HepG2 (cell line): ENCODE results near the gene CLP1. TPM values are rescaled to one million over a fixed set of nuclear protein-coding genes. Genes with fewer than 3 reads are reported as not detected.
A peak's percentile ranks its signal among the peaks of the same experiment; 100 is the strongest.

Source experiments
- BORCS8-MEF2B ChIP-seq: sonication (generic); formaldehyde crosslinking; IDR thresholded peaks from 2 replicates; pipeline ENCODE4 v1.8.0; 2022; ENCODE audit warnings: mild to moderate bottlenecking, missing genetic modification reagents
- ETV6 ChIP-seq: sonication (generic); formaldehyde crosslinking; conservative IDR thresholded peaks from 2 replicates; pipeline ENCODE4 v1.4.0; 2020; ENCODE audit warnings: missing genetic modification reagents
- HIVEP1 ChIP-seq: sonication (generic); formaldehyde crosslinking; IDR thresholded peaks from 2 replicates; pipeline ENCODE4 v1.4.0; 2020; ENCODE audit warnings: mild to moderate bottlenecking, missing genetic modification reagents
- JUND ChIP-seq: sonication (generic); formaldehyde crosslinking; IDR thresholded peaks from 2 replicates; pipeline ENCODE4 v1.8.0; 2022; ENCODE audit warnings: mild to moderate bottlenecking, missing genetic modification reagents
- KAT8 ChIP-seq: IDR thresholded peaks from 2 replicates; pipeline ENCODE4 v1.6.1; 2016; ENCODE audit warnings: missing genetic modification reagents, missing compliant biosample characterization
- MBD4 ChIP-seq: IDR thresholded peaks from 2 replicates; pipeline ENCODE4 v1.6.1; 2012; ENCODE audit warnings: low read length, inconsistent platforms, borderline replicate concordance
- MED1 ChIP-seq: sonication (generic); formaldehyde crosslinking; IDR thresholded peaks from 2 replicates; pipeline ENCODE4 v1.4.0; 2020; ENCODE audit warnings: missing genetic modification reagents
- MZF1 ChIP-seq: sonication (generic); formaldehyde crosslinking; IDR thresholded peaks from 2 replicates; pipeline ENCODE4 v1.8.1; 2023; ENCODE audit warnings: mild to moderate bottlenecking, missing genetic modification reagents, borderline replicate concordance
- NFE2L1 ChIP-seq: sonication (generic); formaldehyde crosslinking; IDR thresholded peaks from 2 replicates; pipeline ENCODE4 v1.4.0; 2020; ENCODE audit warnings: missing genetic modification reagents, mild to moderate bottlenecking, borderline replicate concordance
- NFYB ChIP-seq: sonication (generic); formaldehyde crosslinking; IDR thresholded peaks from 2 replicates; pipeline ENCODE4 v1.4.0; 2020; ENCODE audit warnings: missing genetic modification reagents
- NR2F6 ChIP-seq, 2 experiments: IDR thresholded peaks; 2 replicates each; pipeline ENCODE4 v1.6.1; 2016; ENCODE audit warnings: antibody characterized with exemption in 1 of 2, mild to moderate bottlenecking in 1 of 2
- PHF20 ChIP-seq: sonication (generic); formaldehyde crosslinking; IDR thresholded peaks from 2 replicates; pipeline ENCODE4 v1.5.0; 2020; ENCODE audit warnings: mild to moderate bottlenecking, missing genetic modification reagents
- RFX1 ChIP-seq: fragments of 450-650 bp; IDR thresholded peaks from 2 replicates; pipeline ENCODE4 v1.6.1; 2017
- SNAI1 ChIP-seq: sonication (generic); formaldehyde crosslinking; IDR thresholded peaks from 2 replicates; pipeline ENCODE4 v1.5.0; 2020; ENCODE audit warnings: mild to moderate bottlenecking, missing genetic modification reagents, borderline replicate concordance
- SSRP1 ChIP-seq: IDR thresholded peaks from 2 replicates; pipeline ENCODE4 v1.6.1; 2016; ENCODE audit warnings: control low read depth
- SYNCRIP ChIP-seq: fragments of 200-400 bp; formaldehyde crosslinking; IDR thresholded peaks from 2 replicates; pipeline ENCODE4 v1.6.1; 2018; ENCODE audit warnings: mild to moderate bottlenecking, low read depth, low read length; ENCODE audit not compliant: insufficient read depth
- ZBTB8A ChIP-seq: sonication (generic); formaldehyde crosslinking; IDR thresholded peaks from 2 replicates; pipeline ENCODE4 v1.4.0; 2020; ENCODE audit warnings: mild to moderate bottlenecking, low read depth, missing genetic modification reagents, borderline replicate concordance
- ZEB1 ChIP-seq: IDR thresholded peaks from 2 replicates; pipeline ENCODE4 v1.6.1; 2012; ENCODE audit warnings: mild to moderate bottlenecking, low read depth, inconsistent platforms; ENCODE audit not compliant: insufficient replicate concordance
- ZNF136 ChIP-seq: sonication (generic); formaldehyde crosslinking; IDR thresholded peaks from 2 replicates; pipeline ENCODE4 v1.8.1; 2022; ENCODE audit warnings: low read depth, mild to moderate bottlenecking, moderate library complexity, missing genetic modification reagents
- ZNF335 ChIP-seq: sonication (generic); formaldehyde crosslinking; IDR thresholded peaks from 2 replicates; pipeline ENCODE4 v1.4.0; 2020; ENCODE audit warnings: missing genetic modification reagents
- ZNF496 ChIP-seq: sonication (generic); formaldehyde crosslinking; IDR thresholded peaks from 2 replicates; pipeline ENCODE4 v1.8.1; 2023; ENCODE audit warnings: mild to moderate bottlenecking, moderate library complexity, missing genetic modification reagents; ENCODE audit not compliant: insufficient replicate concordance
- ZNF530 ChIP-seq: sonication (generic); formaldehyde crosslinking; IDR thresholded peaks from 2 replicates; pipeline ENCODE4 v1.5.0; 2020; ENCODE audit warnings: low read depth, mild to moderate bottlenecking, missing genetic modification reagents
- ZNF550 ChIP-seq: sonication (generic); formaldehyde crosslinking; IDR thresholded peaks from 2 replicates; pipeline ENCODE4 v1.4.0; 2020; ENCODE audit warnings: mild to moderate bottlenecking, missing genetic modification reagents, borderline replicate concordance
- ZNF564 ChIP-seq: sonication (generic); formaldehyde crosslinking; IDR thresholded peaks from 2 replicates; pipeline ENCODE4 v1.8.1; 2023; ENCODE audit warnings: mild to moderate bottlenecking, missing genetic modification reagents
- polyA plus RNA-seq, 8 experiments: library from polyadenylated mRNA; depleted of rRNA in 3 of 8; stranded (reverse) in 7 of 8; unstranded in 1 of 8; fragments of >200 nt; fragmentation: Illumina TruSeq in 4 of 8; extraction: Trizol in 4 of 8; gene quantifications; 2 replicates each; pipeline versions ENCODE4 v1.2.1 to v1.2.3, GENCODE V29; 2011 to 2016; ENCODE audit warnings: low read depth in 4 of 8, missing spikeins in 1 of 8, mixed read lengths in 1 of 8; ENCODE audit not compliant: insufficient read depth in 1 of 8
- total RNA-seq, 5 experiments: library from RNA; depleted of rRNA; stranded (reverse); fragments of >200 nt; fragmentation: Illumina TruSeq; extraction: Trizol; gene quantifications; 2 replicates each; pipeline ENCODE4 v1.2.3, GENCODE V29; 2016; ENCODE audit warnings: low read depth in 1 of 5
- TF ChIP-seq, protein P1 (sequence below): sonication (generic); formaldehyde crosslinking; IDR thresholded peaks from 2 replicates; pipeline ENCODE4 v1.4.0; 2020; ENCODE audit warnings: missing genetic modification reagents
- TF ChIP-seq, protein P2 (sequence below), 2 experiments: sonication (generic) in 1 of 2; formaldehyde crosslinking in 1 of 2; IDR thresholded peaks; 2 replicates each; pipeline versions ENCODE4 v1.4.0 to v1.6.1; 2016 to 2020; ENCODE audit warnings: borderline replicate concordance in 1 of 2, low read depth in 1 of 2, mild to moderate bottlenecking in 1 of 2, missing genetic modification reagents in 1 of 2

CLP1 gene
- total and polyA plus RNA-seq, 2 of the 13 experiments (the other 11 are each of a cell fraction or from before 2014, with no cell fraction given), result 14.6 to 24.8 TPM

DNA sequence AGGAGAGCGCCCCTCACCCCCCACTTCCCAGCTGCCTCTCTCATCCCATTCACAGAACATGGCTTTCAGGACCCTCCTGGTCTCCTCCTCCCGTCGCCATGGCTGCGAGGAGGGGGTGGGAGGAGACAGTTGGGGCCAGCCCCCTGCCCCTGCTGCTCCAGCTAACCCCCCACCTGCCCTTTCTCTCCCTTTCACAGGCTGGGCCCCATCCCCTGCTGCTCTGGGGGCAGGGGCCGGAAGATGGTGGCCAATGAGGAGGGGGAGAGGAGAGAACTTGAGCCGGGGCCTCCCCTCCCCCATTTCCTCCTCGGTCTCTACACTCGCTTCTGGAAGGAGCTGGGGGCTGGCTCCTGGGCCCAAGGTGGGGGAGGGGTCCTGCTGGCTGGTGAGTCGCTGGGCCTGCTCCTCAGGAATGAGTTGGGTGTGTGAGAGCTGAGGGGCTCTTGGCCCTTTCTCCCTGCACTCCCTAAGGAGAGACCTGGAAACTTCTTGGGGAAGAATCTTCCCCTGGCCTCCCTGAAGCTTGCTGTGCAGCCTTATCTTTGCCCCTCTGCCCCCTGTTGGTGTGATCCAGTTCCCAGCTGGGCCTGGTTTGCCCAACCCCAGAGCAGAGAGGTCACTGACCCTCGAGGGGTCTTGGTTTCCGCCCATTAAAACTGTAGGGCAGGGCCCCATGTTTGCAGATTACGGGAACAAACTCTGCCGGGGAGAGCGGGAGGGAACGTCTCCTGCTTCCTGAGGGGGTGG lies 18.1 kb upstream of the CLP1 start (continued):
- TF ChIP-seq ETV6 (CRISPR knock-in tag), result no peak
- TF ChIP-seq ZBTB8A (CRISPR knock-in tag), result no peak
- TF ChIP-seq MED1 (CRISPR knock-in tag), result no peak
- no peak for TF ChIP-seq SYNCRIP
- TF ChIP-seq, protein P1, sequence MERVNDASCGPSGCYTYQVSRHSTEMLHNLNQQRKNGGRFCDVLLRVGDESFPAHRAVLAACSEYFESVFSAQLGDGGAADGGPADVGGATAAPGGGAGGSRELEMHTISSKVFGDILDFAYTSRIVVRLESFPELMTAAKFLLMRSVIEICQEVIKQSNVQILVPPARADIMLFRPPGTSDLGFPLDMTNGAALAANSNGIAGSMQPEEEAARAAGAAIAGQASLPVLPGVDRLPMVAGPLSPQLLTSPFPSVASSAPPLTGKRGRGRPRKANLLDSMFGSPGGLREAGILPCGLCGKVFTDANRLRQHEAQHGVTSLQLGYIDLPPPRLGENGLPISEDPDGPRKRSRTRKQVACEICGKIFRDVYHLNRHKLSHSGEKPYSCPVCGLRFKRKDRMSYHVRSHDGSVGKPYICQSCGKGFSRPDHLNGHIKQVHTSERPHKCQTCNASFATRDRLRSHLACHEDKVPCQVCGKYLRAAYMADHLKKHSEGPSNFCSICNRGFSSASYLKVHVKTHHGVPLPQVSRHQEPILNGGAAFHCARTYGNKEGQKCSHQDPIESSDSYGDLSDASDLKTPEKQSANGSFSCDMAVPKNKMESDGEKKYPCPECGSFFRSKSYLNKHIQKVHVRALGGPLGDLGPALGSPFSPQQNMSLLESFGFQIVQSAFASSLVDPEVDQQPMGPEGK (CRISPR knock-in tag), result peak; percentile 84
- TF ChIP-seq ZNF335 (CRISPR knock-in tag), result no peak
- TF ChIP-seq ZEB1, result no peak
- TF ChIP-seq PHF20 (CRISPR knock-in tag), result no peak
- TF ChIP-seq NFYB (CRISPR knock-in tag), result no peak
- TF ChIP-seq NR2F6 (IDR thresholded peaks at IDR 0.05), result peak; percentile 91
- TF ChIP-seq NR2F6 (CRISPR knock-in tag; IDR thresholded peaks at IDR 0.05), result peak; percentile 94
- TF ChIP-seq, protein P2, sequence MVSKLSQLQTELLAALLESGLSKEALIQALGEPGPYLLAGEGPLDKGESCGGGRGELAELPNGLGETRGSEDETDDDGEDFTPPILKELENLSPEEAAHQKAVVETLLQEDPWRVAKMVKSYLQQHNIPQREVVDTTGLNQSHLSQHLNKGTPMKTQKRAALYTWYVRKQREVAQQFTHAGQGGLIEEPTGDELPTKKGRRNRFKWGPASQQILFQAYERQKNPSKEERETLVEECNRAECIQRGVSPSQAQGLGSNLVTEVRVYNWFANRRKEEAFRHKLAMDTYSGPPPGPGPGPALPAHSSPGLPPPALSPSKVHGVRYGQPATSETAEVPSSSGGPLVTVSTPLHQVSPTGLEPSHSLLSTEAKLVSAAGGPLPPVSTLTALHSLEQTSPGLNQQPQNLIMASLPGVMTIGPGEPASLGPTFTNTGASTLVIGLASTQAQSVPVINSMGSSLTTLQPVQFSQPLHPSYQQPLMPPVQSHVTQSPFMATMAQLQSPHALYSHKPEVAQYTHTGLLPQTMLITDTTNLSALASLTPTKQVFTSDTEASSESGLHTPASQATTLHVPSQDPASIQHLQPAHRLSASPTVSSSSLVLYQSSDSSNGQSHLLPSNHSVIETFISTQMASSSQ (IDR thresholded peaks at IDR 0.05; ENCODE audit: low read depth), result no peak
- TF ChIP-seq, protein P2 (CRISPR knock-in tag; IDR thresholded peaks at IDR 0.05; ENCODE audit: borderline replicate concordance), result no peak; the same call in 1 of the 2 replicates
- TF ChIP-seq MZF1 (CRISPR knock-in tag), result no peak
- TF ChIP-seq KAT8, result peak; percentile 29
- no peak for TF ChIP-seq SNAI1 (CRISPR knock-in tag)
- no peak for TF ChIP-seq RFX1
- TF ChIP-seq ZNF136, result no peak
- TF ChIP-seq HIVEP1, result peak; percentile 57; the same call in 1 of the 2 replicates
- no peak for TF ChIP-seq MBD4
- no peak for TF ChIP-seq BORCS8-MEF2B (CRISPR knock-in tag)
- no peak for TF ChIP-seq NFE2L1 (CRISPR knock-in tag)
- TF ChIP-seq ZNF530, result no peak
- TF ChIP-seq SSRP1, result no peak
- no peak for TF ChIP-seq JUND (CRISPR knock-in tag)
- no peak for TF ChIP-seq ZNF550
- no peak for TF ChIP-seq ZNF564 (CRISPR knock-in tag)
- TF ChIP-seq ZNF496 (CRISPR knock-in tag), result no peak
